ENCODE measurements around the gene UTS2R. TPM values are rescaled to one million over a fixed set of nuclear protein-coding genes. Genes with fewer than 3 reads are reported as not detected.
A peak's percentile ranks its signal among the peaks of the same experiment; 100 is the strongest.
"Not testable (repeated sequence)": the region's sequence is repeated elsewhere in the genome, so short reads cannot be mapped to it uniquely, and the experiment has no call there.

Gene UTS2R
- total RNA-seq, 2 experiments from 2014 or later, result not detected

GRCh38 chr17:82343560-82343959 is 28.0 kb upstream of the UTS2R start:
- Mint-ChIP-seq H3K4me3 (no peak overlapping the region), H3K36me3 (no peaks in the 10 kb centered on the region), H3K27me3 (peaks cover 4% of the 10 kb centered on the region), H3K27ac (no peak overlapping the region), H3K4me1 (peaks cover 5% of the 10 kb centered on the region), H3K9me3 (peaks cover 2% of the 10 kb centered on the region)
- POLR2A ChIA-PET, result interaction anchor here (0.6 kb wide), 1 partner anchor 461 kb away, joined by 3 read pairs; no protein-coding TSS in a partner anchor
- ATAC-seq (ENCODE audit: low read depth), result no peak
- no peak for DNase-seq

DNA sequence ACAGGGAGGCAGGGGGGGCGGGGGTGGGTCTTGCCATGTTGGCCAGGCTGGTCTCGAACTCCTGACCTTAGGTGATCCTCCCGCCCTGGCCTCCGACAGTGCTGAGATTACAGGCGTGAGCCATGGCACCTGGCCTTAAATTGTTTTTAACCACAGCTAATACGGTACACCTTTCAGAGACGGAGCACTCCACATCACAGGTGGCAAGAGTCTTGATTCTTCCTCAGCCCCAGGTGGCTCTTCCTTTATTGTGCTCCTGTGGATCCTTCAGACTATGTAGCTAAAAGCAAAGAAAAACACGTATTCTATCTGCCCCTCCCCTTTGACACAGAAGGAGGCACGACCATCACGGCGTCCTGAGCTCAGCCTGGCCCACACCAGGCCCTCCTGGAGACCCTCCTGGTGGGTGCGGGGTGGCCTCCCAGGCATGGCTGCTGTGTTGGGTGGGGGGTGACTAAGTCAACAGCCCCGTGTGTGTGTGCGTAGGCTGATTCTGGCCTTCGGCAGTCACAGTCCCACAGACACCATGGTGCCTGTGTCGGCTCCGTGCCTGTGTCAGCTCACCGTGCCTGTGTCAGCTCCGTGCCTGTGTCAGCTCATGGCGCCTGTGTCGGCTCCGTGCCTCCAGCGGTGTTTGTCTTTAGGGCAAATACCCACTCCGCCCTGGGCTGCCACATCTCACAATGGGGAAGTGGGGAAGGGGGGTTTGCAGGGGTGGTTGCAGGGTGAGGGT is 27.2 kb upstream of the UTS2R start:
- ATAC-seq (ENCODE audit: low read depth) (no peak), DNase-seq (no peak)
- peaks cover 5% of the 10 kb centered on the region for H3K4me1 Mint-ChIP-seq
- H3K27me3 Mint-ChIP-seq, result peaks cover 8% of the 10 kb centered on the region
- POLR2A ChIA-PET, result no interaction called here
- H3K36me3 Mint-ChIP-seq, result no peaks in the 10 kb centered on the region
- H3K4me3 Mint-ChIP-seq, result no peak overlapping the region
- H3K27ac Mint-ChIP-seq, result no peak overlapping the region
- H3K9me3 Mint-ChIP-seq, result peaks cover 2% of the 10 kb centered on the region

- H3K4me3 Mint-ChIP-seq, result no peak overlapping the region
- POLR2A ChIA-PET, result no interaction called here
- H3K4me1 Mint-ChIP-seq, result peaks cover 5% of the 10 kb centered on the region
- no peak for DNase-seq
- no peak for ATAC-seq (ENCODE audit: low read depth)
- H3K9me3 Mint-ChIP-seq, result peaks cover 2% of the 10 kb centered on the region
- H3K27me3 Mint-ChIP-seq, result peaks cover 11% of the 10 kb centered on the region
- no peaks in the 10 kb centered on the region for H3K36me3 Mint-ChIP-seq
- no peak overlapping the region for H3K27ac Mint-ChIP-seq
These were observed 26.2 kb upstream of the UTS2R start for GRCh38 chr17:82345151-82345976.

DNA sequence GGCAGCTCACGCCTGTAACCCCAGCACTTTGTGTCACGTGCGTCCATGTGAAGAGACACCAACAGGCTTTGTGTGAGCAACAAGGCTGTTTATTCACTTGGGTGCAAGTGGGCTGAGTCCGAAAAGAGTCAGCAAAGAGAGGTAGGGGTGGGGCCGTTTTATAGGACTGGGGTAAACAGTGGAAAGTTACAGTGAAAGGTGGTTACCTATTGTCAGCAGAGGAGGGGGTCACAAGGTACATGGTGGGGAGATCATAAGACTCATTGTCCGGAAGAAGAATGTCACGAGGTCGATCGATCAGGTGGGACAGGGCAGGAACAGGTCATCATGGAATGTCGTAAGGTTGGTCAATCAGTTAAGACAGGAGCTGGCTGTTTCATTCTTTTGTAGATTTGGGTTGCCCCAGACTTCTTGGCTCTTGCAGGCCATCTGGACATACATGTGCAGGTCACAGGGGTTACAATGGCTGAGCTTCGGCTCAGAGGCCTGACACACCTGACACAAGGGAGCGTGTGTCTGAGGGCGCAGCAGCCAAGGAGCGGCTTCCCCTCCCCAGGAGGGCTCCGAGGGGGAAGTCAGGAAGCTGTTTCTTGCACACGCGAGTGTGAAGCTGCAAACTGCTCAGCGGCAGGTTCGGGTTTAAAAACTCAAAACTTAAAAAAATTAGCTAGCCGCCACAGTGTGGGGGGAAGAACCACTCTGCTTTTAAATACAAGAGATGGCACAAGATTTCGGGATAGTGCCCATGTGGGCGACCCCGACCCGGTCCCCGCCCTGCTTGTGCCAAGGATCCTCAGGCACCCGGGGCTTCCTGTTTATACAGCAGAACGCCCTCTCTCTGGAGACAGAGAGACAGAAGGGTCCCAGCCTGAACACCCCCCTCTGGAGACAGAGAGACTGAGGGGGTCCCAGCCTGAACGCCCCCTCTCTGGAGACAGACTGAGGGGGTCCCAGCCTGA is 24.9 kb upstream of the UTS2R start:
- peaks cover 11% of the 10 kb centered on the region for H3K27me3 Mint-ChIP-seq
- H3K9me3 Mint-ChIP-seq, result no peaks in the 10 kb centered on the region
- H3K27ac Mint-ChIP-seq, result no peak overlapping the region
- peaks cover 5% of the 10 kb centered on the region for H3K4me1 Mint-ChIP-seq
- ATAC-seq (ENCODE audit: low read depth), result no peak
- POLR2A ChIA-PET, result interaction anchor here (0.5 kb wide), 1 partner anchor 71 kb away, joined by 3 read pairs; no protein-coding TSS in a partner anchor
- no peak overlapping the region for H3K4me3 Mint-ChIP-seq
- no peak for DNase-seq
- no peaks in the 10 kb centered on the region for H3K36me3 Mint-ChIP-seq

DNA sequence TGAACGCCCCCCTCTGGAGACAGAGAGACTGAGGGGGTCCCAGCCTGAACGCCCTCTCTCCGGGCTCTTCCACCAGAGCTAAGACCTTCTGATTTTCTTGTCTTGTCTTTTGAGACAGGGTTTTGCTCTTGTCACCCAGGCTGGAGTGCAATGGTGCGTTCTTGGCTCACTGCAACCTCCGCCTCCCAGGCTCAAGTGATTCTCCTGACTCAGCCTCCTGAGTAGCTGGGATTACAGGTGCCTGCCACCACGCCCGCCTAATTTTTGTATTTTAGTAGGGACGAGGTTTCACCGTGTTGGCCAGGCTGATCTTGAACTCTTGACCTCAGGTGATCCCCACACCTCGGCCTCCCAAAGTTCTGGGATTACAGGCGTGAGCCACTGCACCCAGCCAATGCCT is 23.6 kb upstream of the UTS2R start:
- H3K4me1 Mint-ChIP-seq; H3K36me3 Mint-ChIP-seq; H3K9me3 Mint-ChIP-seq; POLR2A ChIA-PET; ATAC-seq (ENCODE audit: low read depth); H3K4me3 Mint-ChIP-seq; DNase-seq; H3K27ac Mint-ChIP-seq: not testable (repeated sequence)
- H3K27me3 Mint-ChIP-seq, result peaks cover 11% of the 10 kb centered on the region

DNA sequence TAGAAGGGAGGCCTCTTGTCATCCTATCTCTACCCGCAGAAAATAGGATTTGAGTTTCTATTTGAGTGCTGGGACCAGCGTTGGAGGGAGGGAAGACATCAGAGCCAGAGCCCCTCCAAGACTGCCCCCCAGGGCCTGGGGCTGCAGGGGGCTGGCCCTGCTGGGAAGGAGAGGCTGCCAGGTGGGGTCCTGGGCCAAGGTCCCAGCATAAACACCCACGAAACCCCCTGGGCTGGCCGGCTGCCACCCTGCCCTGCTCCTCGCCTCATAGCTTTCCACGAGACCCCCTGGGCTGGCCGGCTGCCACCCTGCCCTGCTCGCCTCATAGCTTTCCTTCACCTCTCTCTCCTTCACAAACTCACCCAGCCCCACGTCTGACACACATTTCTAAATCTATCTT is 23.1 kb upstream of the UTS2R start:
- no peaks in the 10 kb centered on the region for H3K36me3 Mint-ChIP-seq
- no peak for ATAC-seq (ENCODE audit: low read depth)
- POLR2A ChIA-PET, result no interaction called here
- H3K27ac Mint-ChIP-seq, result no peak overlapping the region
- peaks cover 11% of the 10 kb centered on the region for H3K27me3 Mint-ChIP-seq
- H3K9me3 Mint-ChIP-seq, result no peaks in the 10 kb centered on the region
- no peak overlapping the region for H3K4me3 Mint-ChIP-seq
- DNase-seq, result no peak
- peaks cover 7% of the 10 kb centered on the region for H3K4me1 Mint-ChIP-seq

- ATAC-seq (ENCODE audit: low read depth) (no peak), DNase-seq (no peak)
- Mint-ChIP-seq H3K4me1 (peaks cover 7% of the 10 kb centered on the region), H3K27me3 (peaks cover 11% of the 10 kb centered on the region), H3K9me3 (no peaks in the 10 kb centered on the region), H3K27ac (no peak overlapping the region), H3K4me3 (no peak overlapping the region), H3K36me3 (no peaks in the 10 kb centered on the region)
- POLR2A ChIA-PET, result no interaction called here
These were observed 22.7 kb upstream of the UTS2R start for GRCh38 chr17:82348866-82349265.

DNA sequence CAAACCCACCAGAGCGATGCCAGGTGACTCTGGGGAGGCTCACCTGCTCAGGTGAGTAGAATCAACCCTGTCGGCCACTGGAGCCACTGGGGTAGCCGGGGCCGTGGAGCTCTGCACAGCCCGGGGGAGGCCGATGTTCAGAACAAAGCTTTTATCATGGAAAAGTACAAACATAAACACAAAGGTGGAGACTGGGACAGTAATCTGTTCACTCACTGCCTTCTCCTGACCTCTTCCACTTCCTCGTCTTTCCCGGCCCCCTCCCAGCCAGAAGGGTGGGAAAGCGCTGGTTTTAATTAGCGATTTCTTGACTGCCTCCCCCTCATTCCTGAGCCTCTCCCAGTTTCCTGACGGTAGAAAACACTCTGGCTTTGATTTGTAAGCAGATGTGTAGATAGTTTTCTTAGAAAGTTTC is 22.3 kb upstream of the UTS2R start:
- Mint-ChIP-seq H3K9me3 (no peaks in the 10 kb centered on the region), H3K36me3 (no peaks in the 10 kb centered on the region), H3K27ac (no peak overlapping the region), H3K4me3 (no peak overlapping the region), H3K4me1 (peaks cover 7% of the 10 kb centered on the region), H3K27me3 (peaks cover 11% of the 10 kb centered on the region)
- no peak for DNase-seq
- POLR2A ChIA-PET, result no interaction called here
- no peak for ATAC-seq (ENCODE audit: low read depth)

GRCh38 chr17:82350182-82351030 is 21.2 kb upstream of the UTS2R start:
- DNase-seq (peak; percentile 57), ATAC-seq (ENCODE audit: low read depth) (no peak)
- Mint-ChIP-seq H3K4me1 (peaks cover 7% of the 10 kb centered on the region), H3K36me3 (no peaks in the 10 kb centered on the region), H3K27me3 (peaks cover 11% of the 10 kb centered on the region), H3K27ac (no peak overlapping the region), H3K4me3 (no peak overlapping the region), H3K9me3 (no peaks in the 10 kb centered on the region)
- POLR2A ChIA-PET, result no interaction called here

GRCh38 chr17:82351254-82351712 is 20.3 kb upstream of the UTS2R start:
- Mint-ChIP-seq H3K4me1 (peaks cover 7% of the 10 kb centered on the region), H3K9me3 (no peaks in the 10 kb centered on the region), H3K27ac (no peak overlapping the region), H3K27me3 (peaks cover 15% of the 10 kb centered on the region), H3K4me3 (no peak overlapping the region), H3K36me3 (no peaks in the 10 kb centered on the region)
- no peak for ATAC-seq (ENCODE audit: low read depth)
- POLR2A ChIA-PET, result no interaction called here
- no peak for DNase-seq

DNA sequence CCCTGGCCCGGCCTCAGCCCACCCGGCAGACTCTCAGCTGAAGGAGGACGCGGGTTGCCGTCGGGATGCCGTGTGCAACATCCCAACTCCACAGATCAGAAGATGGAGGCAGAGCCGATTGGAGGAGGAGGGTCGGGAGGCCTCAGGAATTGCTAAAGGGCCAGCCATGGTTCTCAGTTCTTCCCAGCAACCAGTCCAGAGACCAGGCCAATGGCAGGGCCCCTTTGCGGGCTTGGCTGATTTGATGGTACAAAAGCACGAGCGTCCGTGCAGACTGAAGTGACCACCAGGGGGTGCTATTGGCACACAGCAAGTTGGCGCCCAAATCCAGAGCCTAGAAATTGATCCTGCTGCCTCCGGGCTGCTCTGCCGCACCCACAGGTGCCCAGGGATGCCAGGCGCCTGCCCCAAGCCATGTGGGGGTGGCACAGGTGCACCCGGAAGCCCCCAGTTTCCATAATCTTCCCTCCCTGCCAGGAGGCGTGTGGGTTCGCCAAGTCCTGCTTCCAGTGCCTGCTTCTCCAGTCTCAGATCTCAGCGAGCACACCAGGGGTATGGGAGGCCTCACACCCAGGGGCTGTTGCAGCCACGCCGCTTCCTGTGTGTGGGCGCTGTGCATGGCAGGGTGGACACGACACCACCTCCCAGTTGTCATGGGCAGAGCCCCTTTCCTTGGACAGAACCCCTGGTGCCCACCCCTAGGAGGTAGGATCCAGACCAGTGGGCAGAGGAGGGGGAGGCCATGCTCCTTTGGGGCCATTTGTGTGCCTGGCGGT is 19.7 kb upstream of the UTS2R start:
- H3K36me3 Mint-ChIP-seq, result no peaks in the 10 kb centered on the region
- ATAC-seq (ENCODE audit: low read depth) (peak; percentile 83), DNase-seq (peak; percentile 79)
- H3K27ac Mint-ChIP-seq, result no peak overlapping the region
- peaks cover 2% of the 10 kb centered on the region for H3K4me1 Mint-ChIP-seq
- no peaks in the 10 kb centered on the region for H3K9me3 Mint-ChIP-seq
- peaks cover 11% of the 10 kb centered on the region for H3K27me3 Mint-ChIP-seq
- POLR2A ChIA-PET, result no interaction called here
- H3K4me3 Mint-ChIP-seq, result no peak overlapping the region

GRCh38 chr17:82353484-82353883 is 18.1 kb upstream of the UTS2R start:
- POLR2A ChIA-PET, result no interaction called here

More at GRCh38 chr17:82353484-82353883, 18.1 kb upstream of the UTS2R start:
- Mint-ChIP-seq H3K27me3 (peaks cover 12% of the 10 kb centered on the region), H3K4me3 (no peak overlapping the region), H3K36me3 (no peaks in the 10 kb centered on the region), H3K4me1 (peaks cover 5% of the 10 kb centered on the region), H3K9me3 (no peaks in the 10 kb centered on the region), H3K27ac (no peak overlapping the region)
- ATAC-seq (ENCODE audit: low read depth), result no peak
- DNase-seq, result no peak
